ENCODE measurements around the gene EGR1.

Gene EGR1

GRCh38 chr5:138439477-138440158 is 25.7 kb upstream of the EGR1 start:
- DNase-seq (ENCODE audit: low read depth in 2 of 2) = no peak
- H3K4me3 ChIP-seq (replicated peaks in 1 of 2; ENCODE audit: low read depth in 2 of 2, low read length in 2 of 2) = peak overlapping the region; percentile 52
- TF ChIP-seq, protein P1, sequence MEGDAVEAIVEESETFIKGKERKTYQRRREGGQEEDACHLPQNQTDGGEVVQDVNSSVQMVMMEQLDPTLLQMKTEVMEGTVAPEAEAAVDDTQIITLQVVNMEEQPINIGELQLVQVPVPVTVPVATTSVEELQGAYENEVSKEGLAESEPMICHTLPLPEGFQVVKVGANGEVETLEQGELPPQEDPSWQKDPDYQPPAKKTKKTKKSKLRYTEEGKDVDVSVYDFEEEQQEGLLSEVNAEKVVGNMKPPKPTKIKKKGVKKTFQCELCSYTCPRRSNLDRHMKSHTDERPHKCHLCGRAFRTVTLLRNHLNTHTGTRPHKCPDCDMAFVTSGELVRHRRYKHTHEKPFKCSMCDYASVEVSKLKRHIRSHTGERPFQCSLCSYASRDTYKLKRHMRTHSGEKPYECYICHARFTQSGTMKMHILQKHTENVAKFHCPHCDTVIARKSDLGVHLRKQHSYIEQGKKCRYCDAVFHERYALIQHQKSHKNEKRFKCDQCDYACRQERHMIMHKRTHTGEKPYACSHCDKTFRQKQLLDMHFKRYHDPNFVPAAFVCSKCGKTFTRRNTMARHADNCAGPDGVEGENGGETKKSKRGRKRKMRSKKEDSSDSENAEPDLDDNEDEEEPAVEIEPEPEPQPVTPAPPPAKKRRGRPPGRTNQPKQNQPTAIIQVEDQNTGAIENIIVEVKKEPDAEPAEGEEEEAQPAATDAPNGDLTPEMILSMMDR (IDR thresholded peaks at IDR 0.05; ENCODE audit: low read depth, low read length) = no peak

- no peak overlapping the region for H3K4me3 ChIP-seq (replicated peaks in 1 of 2; ENCODE audit: low read depth in 2 of 2, low read length in 2 of 2)
- DNase-seq (ENCODE audit: low read depth in 2 of 2) = no peak
- TF ChIP-seq, protein P1 (IDR thresholded peaks at IDR 0.05; ENCODE audit: low read depth, low read length) = no peak
Observed at GRCh38 chr5:138440159-138441073, 24.9 kb upstream of the EGR1 start.

GRCh38 chr5:138441221-138441620 is 24.1 kb upstream of the EGR1 start:
- no peak for DNase-seq (ENCODE audit: low read depth in 2 of 2)

DNA sequence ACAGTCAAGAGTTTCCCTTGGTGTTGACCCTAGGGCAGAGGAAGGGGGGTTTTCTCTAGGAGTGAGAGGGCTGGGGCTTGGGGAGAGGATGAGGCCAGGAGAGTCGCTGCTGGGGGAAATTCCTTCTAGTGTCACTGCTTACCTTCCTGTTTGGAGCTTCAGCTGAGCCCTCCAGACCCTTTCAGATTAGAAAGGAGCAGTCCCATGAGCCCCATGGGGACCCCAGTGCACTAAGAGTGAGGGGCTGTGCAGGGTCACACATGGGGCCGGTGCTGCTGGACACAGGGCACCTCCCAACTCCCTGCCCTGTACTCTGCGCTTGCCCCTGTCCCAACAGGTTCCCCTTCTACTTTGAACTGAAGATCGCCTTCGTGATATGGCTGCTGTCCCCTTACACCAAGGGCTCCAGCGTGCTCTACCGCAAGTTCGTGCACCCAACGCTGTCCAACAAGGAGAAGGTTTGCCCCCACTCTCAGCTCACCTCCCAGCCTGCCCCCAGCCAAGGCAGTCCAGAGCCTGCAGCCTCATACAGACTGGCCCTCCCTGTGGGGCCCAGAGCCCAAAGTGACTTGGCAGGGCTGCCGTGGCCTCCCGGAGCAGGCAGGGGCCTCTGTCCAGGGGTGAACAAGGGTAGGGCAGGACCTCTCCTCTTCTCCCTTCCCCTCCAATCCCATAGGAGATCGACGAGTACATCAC is 21.1 kb upstream of the EGR1 start:
- no peak for DNase-seq (ENCODE audit: low read depth in 2 of 2)
- H3K4me3 ChIP-seq (replicated peaks in 1 of 2; ENCODE audit: low read depth in 2 of 2, low read length in 2 of 2) = no peak overlapping the region
- TF ChIP-seq, protein P1 (IDR thresholded peaks at IDR 0.05; ENCODE audit: low read depth, low read length) = no peak

More at GRCh38 chr5:138441221-138441620, 24.1 kb upstream of the EGR1 start:
- H3K4me3 ChIP-seq (replicated peaks in 1 of 2; ENCODE audit: low read depth in 2 of 2, low read length in 2 of 2) = no peak overlapping the region
- TF ChIP-seq, protein P1 (IDR thresholded peaks at IDR 0.05; ENCODE audit: low read depth, low read length) = no peak

DNA sequence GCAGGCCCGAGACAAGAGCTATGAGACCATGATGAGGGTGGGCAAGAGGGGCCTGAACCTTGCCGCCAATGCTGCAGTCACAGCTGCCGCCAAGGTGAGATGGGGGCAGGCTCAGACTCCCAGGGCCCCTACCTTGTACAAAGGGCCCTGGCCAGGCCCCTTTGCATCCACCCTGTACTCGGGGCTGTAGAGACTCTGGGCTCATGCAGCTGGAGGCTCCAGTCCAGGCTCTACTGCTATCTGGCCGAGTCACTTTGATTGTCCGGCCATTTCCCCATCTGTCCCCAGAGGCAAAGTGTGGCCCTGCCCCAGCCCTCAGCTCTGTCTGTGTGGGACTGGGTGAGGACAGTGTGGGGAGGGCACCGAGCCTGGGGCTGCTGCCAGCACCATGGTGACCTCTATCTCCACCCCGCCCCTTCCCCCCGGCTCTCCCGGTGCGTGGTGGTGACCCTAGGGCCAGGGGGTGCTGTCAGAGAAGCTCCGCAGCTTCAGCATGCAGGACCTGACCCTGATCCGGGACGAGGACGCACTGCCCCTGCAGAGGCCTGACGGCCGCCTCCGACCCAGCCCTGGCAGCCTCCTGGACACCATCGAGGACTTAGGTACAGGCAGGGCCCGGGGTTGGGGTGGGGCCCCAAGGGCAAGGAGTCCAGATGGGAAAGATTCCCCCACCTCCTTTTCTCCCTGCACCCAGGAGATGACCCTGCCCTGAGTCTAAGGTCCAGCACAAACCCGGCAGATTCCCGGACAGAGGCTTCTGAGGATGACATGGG is 20.3 kb upstream of the EGR1 start:
- H3K4me3 ChIP-seq (replicated peaks in 1 of 2; ENCODE audit: low read depth in 2 of 2, low read length in 2 of 2) = no peak overlapping the region
- no peak for DNase-seq (ENCODE audit: low read depth in 2 of 2)
- TF ChIP-seq, protein P1 (IDR thresholded peaks at IDR 0.05; ENCODE audit: low read depth, low read length) = no peak

All from cardiac fibroblast (primary cell).